Hepatocyte (in vitro differentiated cells): ENCODE measurements around the gene SGPL1. TPM values are rescaled to one million over a fixed set of nuclear protein-coding genes. Genes with fewer than 3 reads are reported as not detected.

Experiments
- DNase-seq: peaks from one replicate; pipeline ENCODE4 v3.0.0-alpha.2; 2016; ENCODE audit warnings: low spot score
- H2AFZ ChIP-seq: fragments of 200-600 bp; sonication (generic); 2 replicates; pipeline ENCODE4 v1.6.0; 2016; ENCODE audit warnings: antibody characterized with exemption, mild to moderate bottlenecking
- H3K27ac ChIP-seq: fragments of 200-600 bp; sonication (generic); 2 replicates; pipeline ENCODE4 v1.5.1; 2016; ENCODE audit warnings: mild to moderate bottlenecking
- H3K27me3 ChIP-seq: fragments of 200-600 bp; sonication (generic); 2 replicates; pipeline ENCODE4 v1.6.1; 2016
- H3K36me3 ChIP-seq: fragments of 200-600 bp; sonication (generic); replicated peaks from 2 replicates; pipeline ENCODE4 v1.5.1; 2016; ENCODE audit warnings: low read depth; ENCODE audit not compliant: insufficient read depth
- H3K4me1 ChIP-seq: fragments of 200-600 bp; sonication (generic); 2 replicates; pipeline ENCODE4 v1.5.1; 2016; ENCODE audit warnings: mild to moderate bottlenecking, moderate library complexity; ENCODE audit not compliant: insufficient read depth
- H3K4me2 ChIP-seq: fragments of 200-600 bp; sonication (generic); 2 replicates; pipeline ENCODE4 v1.6.0; 2016
- H3K4me3 ChIP-seq: fragments of 200-600 bp; sonication (generic); 2 replicates; pipeline ENCODE4 v1.5.1; 2016; ENCODE audit warnings: mild to moderate bottlenecking
- H3K79me2 ChIP-seq: fragments of 200-600 bp; sonication (generic); 2 replicates; pipeline ENCODE4 v1.6.0; 2017; ENCODE audit warnings: mild to moderate bottlenecking
- H3K9me2 ChIP-seq: fragments of 200-600 bp; sonication (generic); replicated peaks from 2 replicates; pipeline ENCODE4 v1.6.0; 2017; ENCODE audit warnings: mild to moderate bottlenecking; ENCODE audit not compliant: insufficient read depth
- H3K9me3 ChIP-seq: fragments of 200-600 bp; sonication (generic); 2 replicates; pipeline ENCODE4 v1.5.1; 2016; ENCODE audit warnings: low read depth, mild to moderate bottlenecking
- H4K20me1 ChIP-seq: fragments of 200-600 bp; sonication (generic); 2 replicates; pipeline ENCODE4 v1.6.0; 2016; ENCODE audit warnings: mild to moderate bottlenecking; ENCODE audit not compliant: insufficient read depth, poor library complexity, severe bottlenecking
- EZH2 ChIP-seq: fragments of 200-600 bp; sonication (generic); IDR thresholded peaks from 2 replicates; pipeline ENCODE4 v1.6.1; 2016; ENCODE audit warnings: antibody characterized with exemption, mild to moderate bottlenecking, borderline replicate concordance
- EZH2phosphoT487 ChIP-seq: fragments of 200-600 bp; sonication (generic); IDR thresholded peaks from one replicate; pipeline ENCODE4 v1.6.1; 2018; ENCODE audit warnings: antibody characterized with exemption, mild to moderate bottlenecking, low read depth, moderate library complexity; ENCODE audit not compliant: unreplicated experiment, severe bottlenecking
- whole genome bisulfite sequencing: methylation state at CpG from one replicate; pipeline ENCODE4 v1.1.6; 2016; ENCODE audit warnings: low lambda C conversion rate; ENCODE audit errors: missing lambda C conversion rate; 5-methylcytosine and 5-hydroxymethylcytosine counted together
- polyA plus RNA-seq: library from polyadenylated mRNA; unstranded; fragments of >200 nt; fragmentation: Nextera tagmentation; extraction: Ambion mirVana; gene quantifications from 2 replicates; pipeline ENCODE4 v1.2.1, GENCODE V29; 2016
- total RNA-seq: library from RNA; depleted of rRNA; stranded (reverse); fragments of >200 nt; gene quantifications from 2 replicates; pipeline ENCODE4 v1.2.3, GENCODE V29; 2014
- TF ChIP-seq, protein P1 (sequence below): fragments of 200-600 bp; sonication (generic); IDR thresholded peaks from 2 replicates; pipeline ENCODE4 v1.5.1; 2016; ENCODE audit warnings: antibody characterized with exemption, mild to moderate bottlenecking; ENCODE audit not compliant: poor library complexity

The SGPL1 gene
- total and polyA plus RNA-seq, 2 experiments from 2014 or later = 20.2 to 43.5 TPM

DNA sequence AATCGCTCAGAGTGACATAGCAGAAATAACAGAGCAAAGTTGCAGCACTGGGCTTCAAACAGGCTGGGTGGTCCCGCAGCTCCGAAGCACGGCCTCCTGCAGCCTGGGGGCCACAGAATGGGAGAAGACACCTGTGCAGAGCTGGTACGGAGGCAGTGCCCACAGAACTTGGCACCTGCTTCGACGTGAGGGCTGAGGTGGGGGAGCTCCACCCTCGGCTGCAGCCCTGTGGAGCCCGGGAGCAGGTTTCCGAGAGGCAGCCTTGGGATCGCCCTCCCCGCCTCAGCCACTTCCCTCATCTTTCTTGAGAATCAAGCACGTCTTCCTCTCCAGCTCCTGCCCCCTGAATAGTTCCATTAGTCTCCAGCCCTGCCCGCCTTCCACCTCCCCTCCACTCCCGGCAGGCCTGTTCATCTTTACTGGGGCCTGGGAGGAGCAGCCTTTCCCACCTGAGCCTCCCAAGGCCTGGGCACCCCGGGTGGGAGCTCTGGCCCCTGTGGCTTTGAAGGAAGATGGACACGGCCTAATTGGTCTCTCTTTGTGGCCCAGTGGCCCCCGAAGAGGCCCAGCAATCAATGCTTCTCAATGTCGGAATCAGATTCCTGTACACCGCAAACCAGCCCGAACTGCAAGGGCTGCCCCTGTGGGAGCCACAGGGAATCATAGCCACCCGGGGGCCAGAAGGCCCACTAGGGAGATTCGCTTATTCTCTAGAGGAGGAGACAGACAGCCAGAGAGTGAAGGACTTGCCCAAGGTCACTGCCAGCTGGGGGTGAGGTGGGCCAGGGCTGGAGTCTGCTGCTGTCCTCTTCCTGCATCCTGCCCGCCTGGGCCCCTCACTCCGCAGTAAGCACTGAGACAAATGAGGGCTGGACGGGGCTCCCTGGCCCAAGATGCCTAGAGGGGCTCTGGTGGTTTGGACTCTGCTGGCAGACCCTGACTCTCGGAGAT lies 89.6 kb downstream of the SGPL1 start:
- no peaks in the 10 kb centered on the region for H3K4me1 ChIP-seq
- H3K4me2 ChIP-seq = no peak overlapping the region
- H4K20me1 ChIP-seq = no peaks in the 10 kb centered on the region
- no peaks in the 10 kb centered on the region for H3K9me3 ChIP-seq
- no peak for DNase-seq
- no peak overlapping the region for H3K27ac ChIP-seq
- H3K27me3 ChIP-seq = no peaks in the 10 kb centered on the region
- H3K4me3 ChIP-seq = no peak overlapping the region
- WGBS = 82% methylated on average over 27 of the region's 27 CpGs
- H3K9me2 ChIP-seq = no peaks in the 10 kb centered on the region
- no peaks in the 10 kb centered on the region for H3K36me3 ChIP-seq
- no peak overlapping the region for H2AFZ ChIP-seq
- TF ChIP-seq, protein P1, sequence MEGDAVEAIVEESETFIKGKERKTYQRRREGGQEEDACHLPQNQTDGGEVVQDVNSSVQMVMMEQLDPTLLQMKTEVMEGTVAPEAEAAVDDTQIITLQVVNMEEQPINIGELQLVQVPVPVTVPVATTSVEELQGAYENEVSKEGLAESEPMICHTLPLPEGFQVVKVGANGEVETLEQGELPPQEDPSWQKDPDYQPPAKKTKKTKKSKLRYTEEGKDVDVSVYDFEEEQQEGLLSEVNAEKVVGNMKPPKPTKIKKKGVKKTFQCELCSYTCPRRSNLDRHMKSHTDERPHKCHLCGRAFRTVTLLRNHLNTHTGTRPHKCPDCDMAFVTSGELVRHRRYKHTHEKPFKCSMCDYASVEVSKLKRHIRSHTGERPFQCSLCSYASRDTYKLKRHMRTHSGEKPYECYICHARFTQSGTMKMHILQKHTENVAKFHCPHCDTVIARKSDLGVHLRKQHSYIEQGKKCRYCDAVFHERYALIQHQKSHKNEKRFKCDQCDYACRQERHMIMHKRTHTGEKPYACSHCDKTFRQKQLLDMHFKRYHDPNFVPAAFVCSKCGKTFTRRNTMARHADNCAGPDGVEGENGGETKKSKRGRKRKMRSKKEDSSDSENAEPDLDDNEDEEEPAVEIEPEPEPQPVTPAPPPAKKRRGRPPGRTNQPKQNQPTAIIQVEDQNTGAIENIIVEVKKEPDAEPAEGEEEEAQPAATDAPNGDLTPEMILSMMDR = no peak
- TF ChIP-seq EZH2phosphoT487 (no peak), EZH2 (no peak)
- no peaks in the 10 kb centered on the region for H3K79me2 ChIP-seq

DNA sequence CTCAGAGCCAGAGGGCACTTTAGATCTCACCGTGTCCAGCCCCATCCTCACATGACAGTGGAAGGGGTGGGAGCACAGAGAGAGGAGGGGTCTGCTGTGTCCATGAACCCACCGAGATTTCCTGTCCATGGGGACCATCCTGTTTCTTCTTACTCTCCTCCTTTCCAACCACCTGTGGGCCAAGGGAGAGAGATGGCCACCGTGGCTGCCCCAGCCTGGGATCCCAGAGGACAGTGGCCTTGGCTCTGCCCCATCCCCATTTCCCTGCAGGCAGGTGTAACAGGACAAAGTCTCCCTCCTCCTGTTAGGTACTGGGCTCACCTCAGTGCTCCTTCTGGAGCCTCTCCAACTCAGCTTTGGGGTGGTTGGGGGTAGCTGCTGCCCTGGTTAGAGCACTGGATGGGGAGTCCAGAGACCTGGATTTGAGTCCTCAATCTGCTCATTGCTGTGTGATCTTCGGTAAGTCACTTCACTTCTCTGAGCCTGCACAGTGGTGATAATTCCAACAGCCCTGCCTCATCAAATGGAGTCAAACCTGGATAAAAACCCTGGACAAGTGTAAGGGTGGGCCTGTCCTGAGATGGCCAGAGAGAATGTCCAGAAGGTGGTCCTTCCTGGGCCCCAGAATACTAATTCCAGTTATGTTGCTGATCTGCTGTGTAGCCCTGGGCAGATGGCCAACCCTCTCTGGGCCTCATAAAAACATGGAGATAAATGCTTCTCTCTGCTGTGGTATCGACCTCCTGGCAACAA lies 90.5 kb downstream of the SGPL1 start:
- WGBS = 77% methylated on average over 5 of the region's 5 CpGs
- Histone ChIP-seq H4K20me1 (no peaks in the 10 kb centered on the region), H3K36me3 (no peaks in the 10 kb centered on the region), H3K4me1 (no peaks in the 10 kb centered on the region), H3K9me3 (no peaks in the 10 kb centered on the region), H3K4me3 (no peak overlapping the region), H3K27me3 (no peaks in the 10 kb centered on the region), H2AFZ (no peak overlapping the region), H3K4me2 (no peak overlapping the region), H3K27ac (no peak overlapping the region), H3K9me2 (no peaks in the 10 kb centered on the region), H3K79me2 (no peaks in the 10 kb centered on the region)
- TF ChIP-seq, protein P1 = no peak
- TF ChIP-seq EZH2phosphoT487 (no peak), EZH2 (no peak)
- DNase-seq = no peak

DNA sequence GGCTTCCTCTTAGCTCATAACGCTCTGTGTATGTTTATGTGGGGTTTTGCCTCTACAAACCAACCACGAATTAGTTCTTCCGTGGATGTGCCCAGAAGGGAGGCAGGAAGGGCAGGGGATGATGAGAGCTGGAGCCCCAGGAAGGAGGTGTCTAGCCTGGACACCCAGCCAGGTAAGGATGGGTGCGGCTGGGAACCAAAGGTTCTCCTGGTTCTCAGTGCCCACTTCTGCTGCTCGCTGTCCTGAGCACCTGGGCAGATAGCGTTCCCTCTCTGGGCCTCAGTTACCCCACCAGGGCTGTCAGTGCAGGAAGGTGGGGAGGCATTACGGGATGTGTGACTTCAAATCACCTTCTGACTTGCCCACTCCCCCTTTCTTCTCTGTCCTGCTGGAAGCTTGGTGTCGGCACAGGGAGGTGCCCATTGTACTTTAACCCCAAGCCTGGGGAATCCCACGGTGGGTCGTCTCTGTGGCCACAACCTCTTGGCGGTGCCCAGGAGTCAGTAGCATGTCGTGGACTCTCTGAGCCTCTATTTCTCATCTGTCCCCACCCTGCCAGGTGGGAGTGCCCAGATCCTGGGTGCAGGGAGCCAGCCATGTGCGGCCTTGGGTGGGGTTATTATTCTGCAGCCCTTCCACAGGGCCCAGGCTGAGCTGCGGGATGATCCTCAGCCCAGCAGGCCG lies 91.3 kb downstream of the SGPL1 start:
- WGBS = 79% methylated on average over 14 of the region's 15 CpGs
- H3K4me3 ChIP-seq = no peak overlapping the region
- no peaks in the 10 kb centered on the region for H3K27me3 ChIP-seq
- no peak for TF ChIP-seq EZH2
- TF ChIP-seq, protein P1 = no peak
- no peak for TF ChIP-seq EZH2phosphoT487
- no peaks in the 10 kb centered on the region for H3K4me1 ChIP-seq
- no peaks in the 10 kb centered on the region for H3K36me3 ChIP-seq
- no peaks in the 10 kb centered on the region for H3K9me3 ChIP-seq
- no peak overlapping the region for H2AFZ ChIP-seq
- no peaks in the 10 kb centered on the region for H3K9me2 ChIP-seq
- no peak overlapping the region for H3K27ac ChIP-seq
- H4K20me1 ChIP-seq = no peaks in the 10 kb centered on the region
- DNase-seq = no peak
- no peaks in the 10 kb centered on the region for H3K79me2 ChIP-seq
- no peak overlapping the region for H3K4me2 ChIP-seq
